H9 (cell line): ENCODE results near the gene STYXL1. TPM values are rescaled to one million over a fixed set of nuclear protein-coding genes. Genes with fewer than 3 reads are reported as not detected.

Experiments
- DNase-seq: peaks from one replicate; pipeline ENCODE4 v3.0.0-alpha.2; 2017
- H2AFZ ChIP-seq: one replicate; pipeline ENCODE4 v1.6.1; 2013; ENCODE audit warnings: mild to moderate bottlenecking, low read length, control low read depth, moderate library complexity
- H2AK5ac ChIP-seq: 2 replicates; pipeline ENCODE4 v1.6.1; 2013; ENCODE audit warnings: low read length, control low read depth, mixed read lengths; ENCODE audit not compliant: insufficient read length
- H2BK120ac ChIP-seq: one replicate; pipeline ENCODE4 v1.6.1; 2013; ENCODE audit warnings: low read depth, mild to moderate bottlenecking, low read length, control low read depth, inconsistent platforms; ENCODE audit not compliant: poor library complexity, severe bottlenecking
- H2BK12ac ChIP-seq: 2 replicates; pipeline ENCODE4 v1.6.1; 2013; ENCODE audit warnings: low read length, control low read depth, mixed read lengths, low read depth; ENCODE audit not compliant: insufficient read length
- H2BK15ac ChIP-seq: 2 replicates; pipeline ENCODE4 v1.6.1; 2013; ENCODE audit warnings: low read depth, low read length, control low read depth
- H2BK20ac ChIP-seq: one replicate; pipeline ENCODE4 v1.6.1; 2013; ENCODE audit warnings: low read depth, mild to moderate bottlenecking, low read length, control low read depth, inconsistent platforms; ENCODE audit not compliant: poor library complexity, severe bottlenecking
- H2BK5ac ChIP-seq: 2 replicates; pipeline ENCODE4 v1.6.1; 2013; ENCODE audit warnings: low read length, control low read depth, mixed read lengths; ENCODE audit not compliant: insufficient read length
- H3K14ac ChIP-seq: 2 replicates; pipeline ENCODE4 v1.6.1; 2013; ENCODE audit warnings: low read length, control low read depth; ENCODE audit not compliant: insufficient read depth
- H3K18ac ChIP-seq: 2 replicates; pipeline ENCODE4 v1.6.1; 2013; ENCODE audit warnings: low read depth, mild to moderate bottlenecking, mixed read lengths, low read length, control low read depth; ENCODE audit not compliant: insufficient read length
- H3K23ac ChIP-seq: 2 replicates; pipeline ENCODE4 v1.6.1; 2013; ENCODE audit warnings: low read length, control low read depth, mixed read lengths, low read depth; ENCODE audit not compliant: insufficient read length
- H3K23me2 ChIP-seq: 2 replicates; pipeline ENCODE4 v1.6.1; 2013; ENCODE audit warnings: low read depth, mild to moderate bottlenecking, mixed read lengths, low read length, control low read depth; ENCODE audit not compliant: insufficient read length, poor library complexity, severe bottlenecking
- H3K27ac ChIP-seq: 2 replicates; pipeline ENCODE4 v1.5.1; 2013; ENCODE audit warnings: low read length, control low read depth, mixed read lengths, low read depth; ENCODE audit not compliant: insufficient read length
- H3K27me3 ChIP-seq: 2 replicates; pipeline ENCODE4 v1.6.1; 2013; ENCODE audit warnings: low read length, control low read depth, inconsistent platforms; ENCODE audit not compliant: insufficient read depth
- H3K4ac ChIP-seq: 2 replicates; pipeline ENCODE4 v1.6.1; 2013; ENCODE audit warnings: low read depth, mild to moderate bottlenecking, control low read depth, inconsistent platforms, low read length, moderate library complexity
- H3K4me1 ChIP-seq: 2 replicates; pipeline ENCODE4 v1.6.1; 2013; ENCODE audit warnings: low read length, control low read depth, inconsistent platforms; ENCODE audit not compliant: insufficient read depth
- H3K4me2 ChIP-seq: 2 replicates; pipeline ENCODE4 v1.6.1; 2013; ENCODE audit warnings: low read length, control low read depth, mixed read lengths; ENCODE audit not compliant: insufficient read length, insufficient read depth
- H3K56ac ChIP-seq: 2 replicates; pipeline ENCODE4 v1.6.1; 2013; ENCODE audit warnings: low read depth, mild to moderate bottlenecking, mixed read lengths, low read length, control low read depth; ENCODE audit not compliant: insufficient read length
- H3K79me1 ChIP-seq: 2 replicates; pipeline ENCODE4 v1.6.1; 2013; ENCODE audit warnings: low read depth, mild to moderate bottlenecking, moderate library complexity, low read length, control low read depth, inconsistent platforms; ENCODE audit not compliant: insufficient read depth, poor library complexity, severe bottlenecking
- H3K79me2 ChIP-seq: 2 replicates; pipeline ENCODE4 v1.6.1; 2013; ENCODE audit warnings: low read length, control low read depth, inconsistent platforms; ENCODE audit not compliant: insufficient read depth
- H3K9ac ChIP-seq: 2 replicates; pipeline ENCODE4 v1.6.1; 2013; ENCODE audit warnings: low read length, control low read depth, mixed read lengths; ENCODE audit not compliant: insufficient read length; ENCODE audit errors: extremely low read depth
- H3K9me3 ChIP-seq: one replicate; pipeline ENCODE4 v1.6.1; 2013; ENCODE audit warnings: low read depth, low read length, inconsistent platforms; ENCODE audit not compliant: control insufficient read depth
- H3T11ph ChIP-seq: one replicate; pipeline ENCODE4 v1.6.1; 2013; ENCODE audit warnings: mild to moderate bottlenecking, low read length, control low read depth, inconsistent platforms
- H4K20me1 ChIP-seq: one replicate; pipeline ENCODE4 v1.6.1; 2013; ENCODE audit not compliant: control insufficient read depth, insufficient read length, insufficient read depth
- H4K5ac ChIP-seq: 2 replicates; pipeline ENCODE4 v1.6.1; 2013; ENCODE audit warnings: low read depth, mild to moderate bottlenecking, mixed read lengths, low read length, control low read depth; ENCODE audit not compliant: insufficient read length
- H4K8ac ChIP-seq: replicated peaks from 2 replicates; pipeline ENCODE4 v1.6.1; 2013; ENCODE audit warnings: low read length, control low read depth, mixed read lengths, low read depth; ENCODE audit not compliant: insufficient read length
- H4K91ac ChIP-seq: 2 replicates; pipeline ENCODE4 v1.6.1; 2013; ENCODE audit warnings: low read depth, mild to moderate bottlenecking, moderate library complexity, mixed read lengths, low read length, control low read depth; ENCODE audit not compliant: insufficient read length
- H3K27ac Mint-ChIP-seq, 3 experiments: 2 replicates in 2 of 3; 3 replicates in 1 of 3; pipeline ENCODE4 v1.8.0; 2020 to 2021; ENCODE audit warnings: mixed read lengths in 3 of 3, mild to moderate bottlenecking in 1 of 3, moderate library complexity in 1 of 3
- H3K27me3 Mint-ChIP-seq: 2 replicates; pipeline ENCODE4 v1.8.0; 2021; ENCODE audit warnings: low read depth, mild to moderate bottlenecking, moderate library complexity, mixed read lengths
- H3K36me3 Mint-ChIP-seq, 3 experiments: 2 replicates in 2 of 3; 3 replicates in 1 of 3; pipeline ENCODE4 v1.8.0; 2020 to 2021; ENCODE audit warnings: low read depth in 3 of 3, mixed read lengths in 3 of 3; ENCODE audit not compliant: insufficient read depth in 1 of 3
- H3K4me1 Mint-ChIP-seq, 2 experiments: 2 replicates each; pipeline ENCODE4 v1.8.0; 2020; ENCODE audit warnings: mixed read lengths in 2 of 2
- H3K4me3 Mint-ChIP-seq, 2 experiments: 2 replicates in 1 of 2; 3 replicates in 1 of 2; pipeline ENCODE4 v1.8.0; 2020 to 2021; ENCODE audit warnings: mild to moderate bottlenecking in 2 of 2, mixed read lengths in 2 of 2, moderate library complexity in 1 of 2
- H3K9me3 Mint-ChIP-seq, 2 experiments: 2 replicates in 1 of 2; 3 replicates in 1 of 2; pipeline ENCODE4 v1.8.0; 2020; ENCODE audit warnings: mild to moderate bottlenecking in 2 of 2, mixed read lengths in 2 of 2, moderate library complexity in 1 of 2
- WGBS: extraction: QIAGEN DNeasy Blood & Tissue Kit; methylation state at CpG from one replicate; pipeline ENCODE4 v1.1.7; 2013; ENCODE audit warnings: missing lambda C conversion rate, low lambda C conversion rate, mixed read lengths; ENCODE audit not compliant: insufficient read length; ENCODE audit errors: extremely low coverage; 5-methylcytosine and 5-hydroxymethylcytosine counted together
- total RNA-seq: library from RNA; stranded (reverse); gene quantifications from 2 replicates; pipeline ENCODE4 v1.2.1, GENCODE V29; 2021
- TF ChIP-seq, protein P1 (sequence below): fragments of 200-600 bp; sonication (generic); conservative IDR thresholded peaks from 3 replicates; pipeline ENCODE4 v1.8.0; 2021; ENCODE audit warnings: antibody characterized with exemption, mild to moderate bottlenecking

The STYXL1 gene
- total RNA-seq, 1 experiment from 2014 or later, result 38.7 TPM

DNA sequence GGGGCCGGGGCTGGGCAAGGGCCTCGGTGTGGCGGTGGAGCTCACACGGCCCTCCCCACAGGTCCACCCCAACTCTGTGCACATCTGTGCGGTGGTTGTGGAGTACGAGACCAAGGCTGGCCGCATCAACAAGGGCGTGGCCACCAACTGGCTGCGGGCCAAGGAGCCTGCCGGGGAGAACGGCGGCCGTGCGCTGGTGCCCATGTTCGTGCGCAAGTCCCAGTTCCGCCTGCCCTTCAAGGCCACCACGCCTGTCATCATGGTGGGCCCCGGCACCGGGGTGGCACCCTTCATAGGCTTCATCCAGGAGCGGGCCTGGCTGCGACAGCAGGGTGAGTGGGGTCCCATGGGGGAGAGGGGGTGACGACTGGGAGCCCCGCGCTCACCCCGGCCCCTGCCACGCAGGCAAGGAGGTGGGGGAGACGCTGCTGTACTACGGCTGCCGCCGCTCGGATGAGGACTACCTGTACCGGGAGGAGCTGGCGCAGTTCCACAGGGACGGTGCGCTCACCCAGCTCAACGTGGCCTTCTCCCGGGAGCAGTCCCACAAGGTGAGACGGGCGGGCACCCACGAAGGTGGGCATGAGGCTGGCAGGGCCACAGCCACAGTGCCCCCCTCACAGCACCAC is 62.2 kb downstream of the STYXL1 start:
- no peaks in the 10 kb centered on the region for H3K23me2 ChIP-seq
- H2BK5ac ChIP-seq, result no peak overlapping the region
- no peak overlapping the region for H3K23ac ChIP-seq
- H3K4ac ChIP-seq, result no peak overlapping the region
- TF ChIP-seq, protein P1, sequence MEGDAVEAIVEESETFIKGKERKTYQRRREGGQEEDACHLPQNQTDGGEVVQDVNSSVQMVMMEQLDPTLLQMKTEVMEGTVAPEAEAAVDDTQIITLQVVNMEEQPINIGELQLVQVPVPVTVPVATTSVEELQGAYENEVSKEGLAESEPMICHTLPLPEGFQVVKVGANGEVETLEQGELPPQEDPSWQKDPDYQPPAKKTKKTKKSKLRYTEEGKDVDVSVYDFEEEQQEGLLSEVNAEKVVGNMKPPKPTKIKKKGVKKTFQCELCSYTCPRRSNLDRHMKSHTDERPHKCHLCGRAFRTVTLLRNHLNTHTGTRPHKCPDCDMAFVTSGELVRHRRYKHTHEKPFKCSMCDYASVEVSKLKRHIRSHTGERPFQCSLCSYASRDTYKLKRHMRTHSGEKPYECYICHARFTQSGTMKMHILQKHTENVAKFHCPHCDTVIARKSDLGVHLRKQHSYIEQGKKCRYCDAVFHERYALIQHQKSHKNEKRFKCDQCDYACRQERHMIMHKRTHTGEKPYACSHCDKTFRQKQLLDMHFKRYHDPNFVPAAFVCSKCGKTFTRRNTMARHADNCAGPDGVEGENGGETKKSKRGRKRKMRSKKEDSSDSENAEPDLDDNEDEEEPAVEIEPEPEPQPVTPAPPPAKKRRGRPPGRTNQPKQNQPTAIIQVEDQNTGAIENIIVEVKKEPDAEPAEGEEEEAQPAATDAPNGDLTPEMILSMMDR, result no peak
- H2BK12ac ChIP-seq, result no peak overlapping the region
- no peaks in the 10 kb centered on the region; the same call in 1 of the 2 replicates for H3K27me3 Mint-ChIP-seq
- H4K91ac ChIP-seq, result no peak overlapping the region
- no peak overlapping the region for H3T11ph ChIP-seq
- H3K9ac ChIP-seq, result no peak overlapping the region
- H3K4me1 ChIP-seq, result peaks cover 8% of the 10 kb centered on the region; the same call in 1 of the 2 replicates
- H3K14ac ChIP-seq, result no peak overlapping the region
- no CpG with 5 or more reads among the region's 41 CpGs for WGBS
- H3K4me2 ChIP-seq, result no peak overlapping the region
- H3K27ac ChIP-seq, result no peak overlapping the region
- no peaks in the 10 kb centered on the region for H3K79me2 ChIP-seq
- H3K27me3 ChIP-seq, result no peaks in the 10 kb centered on the region
- no peak overlapping the region for H4K5ac ChIP-seq
- H2BK20ac ChIP-seq, result no peak overlapping the region
- no peak overlapping the region for H3K27ac Mint-ChIP-seq
- H2BK120ac ChIP-seq, result no peak overlapping the region
- peaks cover 16 to 41% (median 30%) of the 10 kb centered on the region in 3 experiments for H3K36me3 Mint-ChIP-seq
- no peaks in the 10 kb centered on the region for H3K79me1 ChIP-seq
- H2AFZ ChIP-seq, result no peak overlapping the region
- H3K9me3 Mint-ChIP-seq, result no peaks in the 10 kb centered on the region; a peak in 1 of 5 replicates
- H3K4me3 Mint-ChIP-seq, result no peak overlapping the region
- no peak overlapping the region for H2BK15ac ChIP-seq
- H3K4me1 Mint-ChIP-seq, result peaks cover 12 to 20% of the 10 kb centered on the region in 2 experiments
- no peak overlapping the region for H4K8ac ChIP-seq
- no peak for DNase-seq
- no peak overlapping the region for H3K56ac ChIP-seq
- peaks cover 2% of the 10 kb centered on the region for H4K20me1 ChIP-seq
- H3K9me3 ChIP-seq, result no peaks in the 10 kb centered on the region
- H3K18ac ChIP-seq, result no peak overlapping the region
- H2AK5ac ChIP-seq, result no peak overlapping the region
